Kidney (tissue), 14 donors: Measurements from ENCODE around the gene GSN. TPM values are rescaled to one million over a fixed set of nuclear protein-coding genes. Genes with fewer than 3 reads are reported as not detected.

Experiments
- DNase-seq, 5 donors: peaks; one replicate each; pipeline ENCODE4 v3.0.0-alpha.2; 2013 to 2020
- FAIRE-seq: peaks from 2 replicates; lab custom pipeline; 2012; peaks lifted over from hg19 to GRCh38; lab: Jason Lieb, UNC
- H3K27ac ChIP-seq, 2 donors: one replicate each; pipeline ENCODE4 v1.7.0; 2013; ENCODE audit warnings: low read depth in 2 of 2, low read length in 2 of 2, inconsistent platforms in 1 of 2
- H3K27me3 ChIP-seq: one replicate; pipeline ENCODE4 v1.7.1; 2013; ENCODE audit warnings: low read length, inconsistent platforms; ENCODE audit not compliant: control insufficient read depth, insufficient read depth
- H3K36me3 ChIP-seq, 3 donors: one replicate each; pipeline versions ENCODE4 v1.7.0 to v1.7.1; 2013; ENCODE audit warnings: low read length in 3 of 3, control low read depth in 1 of 3, inconsistent platforms in 1 of 3; ENCODE audit not compliant: insufficient read depth in 3 of 3, control insufficient read depth in 2 of 3
- H3K4me1 ChIP-seq, 3 donors: one replicate each; pipeline versions ENCODE4 v1.7.0 to v1.7.1; 2013; ENCODE audit warnings: low read length in 3 of 3, inconsistent platforms in 1 of 3, low read depth in 1 of 3; ENCODE audit not compliant: control insufficient read depth in 2 of 3, insufficient read depth in 2 of 3
- H3K4me3 ChIP-seq, 3 donors: one replicate each; pipeline versions ENCODE4 v1.7.0 to v1.8.1; 2013; ENCODE audit warnings: low read length in 3 of 3, control low read depth in 1 of 3, inconsistent platforms in 1 of 3
- H3K9ac ChIP-seq, 3 donors: one replicate each; pipeline versions ENCODE4 v1.7.0 to v1.7.1; 2013; ENCODE audit warnings: low read length in 3 of 3, control low read depth in 1 of 3, inconsistent platforms in 1 of 3
- H3K9me3 ChIP-seq, 3 donors: one replicate each; pipeline versions ENCODE4 v1.7.0 to v1.7.1; 2013; ENCODE audit warnings: low read length in 3 of 3, control low read depth in 1 of 3, inconsistent platforms in 1 of 3; ENCODE audit not compliant: control insufficient read depth in 2 of 3, insufficient read depth in 1 of 3
- intact Hi-C: fragments of 100-400 bp; cut with DNase I; formaldehyde crosslinking; loops from one replicate; pipeline ENCODE4 v1.11.1; 2022
- polyA plus RNA-seq: library from polyadenylated mRNA; stranded (reverse); fragments of 350-450 nt; fragmentation: Illumina TruSeq; extraction: RNeasy Lipid Tissue Mini Kit (QIAGEN cat#74804); gene quantifications from one replicate; pipeline ENCODE4 v1.2.3, GENCODE V29; 2014; ENCODE audit warnings: low read depth, low replicate concordance; ENCODE audit not compliant: insufficient read depth
- total RNA-seq: library from RNA; stranded (reverse); fragmentation: NEBNext Ultra II Directional; extraction: Animal tissue kit (Norgen Biotek cat#: 25700); gene quantifications from one replicate; pipeline ENCODE4 v1.2.1, GENCODE V29; 2021
- TF ChIP-seq, protein P1 (sequence below): IDR thresholded peaks from 3 replicates; pipeline ENCODE4 v1.5.1; 2012; ENCODE audit warnings: mild to moderate bottlenecking, moderate library complexity, borderline replicate concordance; ENCODE audit not compliant: insufficient read depth; ENCODE audit errors: extremely low read depth
- donor health status: control.
- donor health status: control.
- donor health status: control.
- donor health status: control.
- donor health status: control.
- donor health status: DM: yes; HTN: yes; CAD: no.
- donor health status: Normal renal cell carcinoma (clear cell type).

The GSN gene
- total and polyA plus RNA-seq, 2 donors from 2014 or later: 235 to 511 TPM

DNA sequence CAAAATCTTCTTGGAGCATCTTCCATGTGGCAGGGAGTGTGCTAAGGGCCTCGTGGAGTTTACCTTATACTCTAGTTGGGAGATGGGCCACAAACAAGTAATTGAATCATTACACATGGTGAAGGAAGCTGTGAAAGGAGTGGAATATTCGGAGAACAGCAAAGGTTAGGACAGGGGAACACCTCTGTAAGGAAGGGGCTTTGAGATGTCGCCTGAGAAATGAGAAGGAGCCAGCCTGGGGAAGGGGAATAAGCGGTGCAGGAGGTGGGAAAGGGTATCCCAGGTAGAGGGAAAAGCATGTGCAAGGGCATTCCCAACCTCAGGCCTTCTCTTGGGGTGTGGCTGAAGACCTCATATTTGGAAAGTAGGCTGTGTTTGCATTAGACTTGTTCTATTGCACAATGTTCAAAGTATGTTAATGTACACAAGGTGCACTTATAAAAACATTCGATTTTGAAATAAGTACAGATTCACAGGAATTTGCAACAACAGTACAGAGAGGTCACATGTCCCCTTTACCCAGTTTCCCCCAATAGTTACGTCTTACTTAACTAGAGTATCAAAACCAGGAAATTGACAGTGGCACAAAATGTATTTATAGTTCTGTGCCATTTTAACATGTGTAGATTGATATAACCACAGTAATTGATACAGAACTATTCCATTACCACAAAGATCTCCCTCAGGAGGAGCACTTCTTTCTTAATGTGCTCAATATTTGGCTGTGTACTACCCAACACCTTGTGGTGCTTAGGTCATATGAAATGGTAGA is 104.5 kb downstream of the GSN start:
- Histone ChIP-seq H3K27ac (peak overlapping the region in 1 of 2 donors; percentile 62), H3K36me3 (no peaks in the 10 kb centered on the region), H3K27me3 (no peaks in the 10 kb centered on the region), H3K9ac (no peak overlapping the region), H3K9me3 (no peaks in the 10 kb centered on the region), H3K4me3 (peak overlapping the region in 1 of 3 donors; percentile 20), H3K4me1 (peaks cover 3 to 9% (median 9%) of the 10 kb centered on the region in 3 donors)
- TF ChIP-seq, protein P1, sequence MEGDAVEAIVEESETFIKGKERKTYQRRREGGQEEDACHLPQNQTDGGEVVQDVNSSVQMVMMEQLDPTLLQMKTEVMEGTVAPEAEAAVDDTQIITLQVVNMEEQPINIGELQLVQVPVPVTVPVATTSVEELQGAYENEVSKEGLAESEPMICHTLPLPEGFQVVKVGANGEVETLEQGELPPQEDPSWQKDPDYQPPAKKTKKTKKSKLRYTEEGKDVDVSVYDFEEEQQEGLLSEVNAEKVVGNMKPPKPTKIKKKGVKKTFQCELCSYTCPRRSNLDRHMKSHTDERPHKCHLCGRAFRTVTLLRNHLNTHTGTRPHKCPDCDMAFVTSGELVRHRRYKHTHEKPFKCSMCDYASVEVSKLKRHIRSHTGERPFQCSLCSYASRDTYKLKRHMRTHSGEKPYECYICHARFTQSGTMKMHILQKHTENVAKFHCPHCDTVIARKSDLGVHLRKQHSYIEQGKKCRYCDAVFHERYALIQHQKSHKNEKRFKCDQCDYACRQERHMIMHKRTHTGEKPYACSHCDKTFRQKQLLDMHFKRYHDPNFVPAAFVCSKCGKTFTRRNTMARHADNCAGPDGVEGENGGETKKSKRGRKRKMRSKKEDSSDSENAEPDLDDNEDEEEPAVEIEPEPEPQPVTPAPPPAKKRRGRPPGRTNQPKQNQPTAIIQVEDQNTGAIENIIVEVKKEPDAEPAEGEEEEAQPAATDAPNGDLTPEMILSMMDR: no peak
- intact Hi-C loops: loop anchor here (5.0 kb wide), 1 partner anchor 40 kb away; no protein-coding TSS in a partner anchor
- FAIRE-seq: no peak
- no peak for DNase-seq

DNA sequence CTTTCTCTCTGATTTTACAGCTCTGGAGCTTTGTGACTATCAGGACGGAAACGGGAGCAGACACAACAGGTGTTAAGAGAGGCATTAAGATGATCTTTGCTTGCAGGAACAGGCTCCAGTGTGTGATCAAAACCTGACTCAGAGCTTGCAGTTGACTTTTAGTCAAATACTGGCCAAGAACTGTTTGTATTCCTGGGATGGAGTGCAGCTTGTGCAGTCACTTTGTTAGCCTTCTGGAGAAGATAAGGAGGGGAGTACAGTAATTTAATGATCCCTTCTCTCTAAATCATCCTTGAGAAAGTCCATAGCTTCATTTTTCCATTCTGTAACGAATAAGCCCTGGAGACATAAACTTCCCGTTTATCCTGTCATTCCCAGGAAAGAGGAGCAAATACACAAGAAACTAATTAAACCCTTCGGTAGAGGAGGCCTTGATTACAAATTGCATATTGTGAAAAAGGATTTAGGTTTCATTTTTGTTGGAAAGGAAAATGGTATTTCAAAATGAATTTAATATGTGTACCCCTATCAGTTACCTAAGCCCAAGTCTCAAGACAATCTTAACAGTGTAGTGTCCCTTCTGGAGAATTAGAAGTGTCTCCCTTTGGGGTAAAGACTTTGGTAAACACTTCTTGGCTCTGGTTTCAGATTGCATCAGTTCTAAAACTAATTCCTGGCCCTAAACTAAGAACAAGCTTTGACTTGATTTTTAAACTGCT is 105.2 kb downstream of the GSN start:
- Histone ChIP-seq H3K27me3 (no peaks in the 10 kb centered on the region), H3K9ac (no peak overlapping the region), H3K4me3 (peak overlapping the region in 1 of 3 donors; percentile 20), H3K9me3 (no peaks in the 10 kb centered on the region), H3K27ac (peak overlapping the region in 1 of 2 donors; percentile 28), H3K4me1 (peaks cover under 1 to 9% (median 1%) of the 10 kb centered on the region in 3 donors), H3K36me3 (no peaks in the 10 kb centered on the region)
- DNase-seq (peak in 3 of 5 donors; percentile 12 to 81 (median 44)), FAIRE-seq (no peak)
- intact Hi-C loops: loop anchor here (5.0 kb wide), 1 partner anchor 41 kb away; no protein-coding TSS in a partner anchor
- TF ChIP-seq, protein P1: no peak

GRCh38 chr9:121376214-121376830 is 108.4 kb downstream of the GSN start:
- DNase-seq (no peak), FAIRE-seq (peak; percentile 88)
- Histone ChIP-seq H3K27ac (no peak overlapping the region), H3K9me3 (no peaks in the 10 kb centered on the region), H3K36me3 (no peaks in the 10 kb centered on the region), H3K4me1 (peaks cover 0 to 7% (median 0%) of the 10 kb centered on the region in 3 donors), H3K27me3 (no peaks in the 10 kb centered on the region), H3K9ac (no peak overlapping the region), H3K4me3 (no peak overlapping the region)
- intact Hi-C loops: no loop called here
- TF ChIP-seq, protein P1: peak; percentile 35
